Liver (tissue), 9 donors: ENCODE data around the gene PMFBP1. TPM values are rescaled to one million over a fixed set of nuclear protein-coding genes. Genes with fewer than 3 reads are reported as not detected.

Experiments
- DNase-seq: peaks from one replicate; pipeline ENCODE4 v3.0.0-alpha.2; 2017; ENCODE audit warnings: low spot score
- H3K27ac ChIP-seq, 2 donors: one replicate each; pipeline ENCODE4 v1.7.0; 2013; ENCODE audit warnings: inconsistent platforms in 2 of 2, low read length in 2 of 2, control low read depth in 1 of 2, low read depth in 1 of 2, mild to moderate bottlenecking in 1 of 2
- H3K27me3 ChIP-seq, 4 donors: one replicate each; pipeline versions ENCODE4 v1.6.1 to v1.7.0; 2013; ENCODE audit warnings: low read length in 3 of 4, inconsistent platforms in 1 of 4, mild to moderate bottlenecking in 1 of 4, moderate library complexity in 1 of 4; ENCODE audit not compliant: control insufficient read depth in 4 of 4, insufficient read depth in 4 of 4
- H3K36me3 ChIP-seq, 4 donors: one replicate each; pipeline versions ENCODE4 v1.6.1 to v1.7.0; 2013; ENCODE audit warnings: low read length in 3 of 4, mild to moderate bottlenecking in 3 of 4, low read depth in 1 of 4, moderate library complexity in 1 of 4; ENCODE audit not compliant: control insufficient read depth in 4 of 4, insufficient read depth in 3 of 4
- H3K4me1 ChIP-seq, 4 donors: one replicate each; pipeline versions ENCODE4 v1.6.1 to v1.7.0; 2013; ENCODE audit warnings: low read length in 3 of 4, mild to moderate bottlenecking in 3 of 4, moderate library complexity in 1 of 4; ENCODE audit not compliant: control insufficient read depth in 4 of 4, insufficient read depth in 4 of 4
- H3K4me3 ChIP-seq, 3 donors: one replicate each; pipeline versions ENCODE4 v1.6.1 to v1.7.0; 2013; ENCODE audit warnings: low read length in 3 of 3, control low read depth in 1 of 3, low read depth in 1 of 3, mild to moderate bottlenecking in 1 of 3
- H3K9ac ChIP-seq, 2 donors: one replicate each; pipeline ENCODE4 v1.7.0; 2013; ENCODE audit warnings: low read length in 2 of 2, mild to moderate bottlenecking in 2 of 2, moderate library complexity in 2 of 2, control low read depth in 1 of 2, low read depth in 1 of 2
- H3K9me3 ChIP-seq, 4 donors: one replicate each; pipeline versions ENCODE4 v1.6.1 to v1.7.0; 2013; ENCODE audit warnings: low read length in 3 of 4; ENCODE audit not compliant: control insufficient read depth in 4 of 4
- EGR1 ChIP-seq, 2 donors: IDR thresholded peaks; 2 replicates each; pipeline ENCODE4 v1.6.1; 2016 to 2018; ENCODE audit warnings: antibody characterized with exemption in 2 of 2, low read depth in 2 of 2
- FOXA2 ChIP-seq: IDR thresholded peaks from 2 replicates; pipeline ENCODE4 v1.6.1; 2016; ENCODE audit warnings: antibody characterized with exemption
- GABPA ChIP-seq, 2 donors: IDR thresholded peaks in 1 of 2; conservative IDR thresholded peaks in 1 of 2; 2 replicates each; pipeline ENCODE4 v1.6.1; 2016; ENCODE audit warnings: antibody characterized with exemption in 2 of 2, mild to moderate bottlenecking in 1 of 2, moderate library complexity in 1 of 2
- HNF4A ChIP-seq, 2 donors: conservative IDR thresholded peaks; 2 replicates each; pipeline ENCODE4 v1.6.1; 2016; ENCODE audit warnings: antibody characterized with exemption in 2 of 2, mild to moderate bottlenecking in 2 of 2
- RAD21 ChIP-seq, 2 donors: IDR thresholded peaks; 2 replicates each; pipeline ENCODE4 v1.6.1; 2016; ENCODE audit warnings: antibody characterized with exemption in 2 of 2, mild to moderate bottlenecking in 2 of 2
- RXRA ChIP-seq, 2 donors: IDR thresholded peaks; 2 replicates each; pipeline ENCODE4 v1.6.1; 2017 to 2018; ENCODE audit warnings: antibody characterized with exemption in 2 of 2, mild to moderate bottlenecking in 1 of 2
- SP1 ChIP-seq: IDR thresholded peaks from 2 replicates; pipeline ENCODE4 v1.6.1; 2018; ENCODE audit warnings: antibody characterized with exemption, mild to moderate bottlenecking
- TAF1 ChIP-seq: conservative IDR thresholded peaks from 2 replicates; pipeline ENCODE4 v1.6.1; 2016; ENCODE audit warnings: antibody characterized with exemption, mild to moderate bottlenecking
- WGBS: extraction: QIAGEN DNeasy Blood & Tissue Kit; methylation state at CpG from one replicate; pipeline ENCODE4 v1.1.7; 2013; 5-methylcytosine and 5-hydroxymethylcytosine counted together
- polyA plus RNA-seq, 2 donors: library from polyadenylated mRNA; stranded (reverse) in 1 of 2; unstranded in 1 of 2; fragments of 200-250 nt in 1 of 2; fragments of >200 nt in 1 of 2; fragmentation: Nextera tagmentation in 1 of 2; extraction: Ambion mirVana in 1 of 2; gene quantifications; one replicate each; pipeline versions ENCODE4 v1.2.1 to v1.2.3, GENCODE V29; 2013 to 2015
- total RNA-seq, 2 donors: library from RNA; depleted of rRNA; stranded (reverse); fragments of >200 nt; gene quantifications; one replicate each; pipeline ENCODE4 v1.2.3, GENCODE V29; 2014
- TF ChIP-seq, protein P1 (sequence below): IDR thresholded peaks from 2 replicates; pipeline ENCODE4 v1.6.1; 2016; ENCODE audit warnings: antibody characterized with exemption
- TF ChIP-seq, protein P2 (sequence below): IDR thresholded peaks from 2 replicates; pipeline ENCODE4 v1.6.1; 2016; ENCODE audit warnings: antibody characterized with exemption
- TF ChIP-seq, protein P3 (sequence below): IDR thresholded peaks from 2 replicates; pipeline ENCODE4 v1.6.1; 2016; ENCODE audit warnings: antibody characterized with exemption, mild to moderate bottlenecking
- TF ChIP-seq, protein P4 (sequence below): fragments of 150-350 bp; IDR thresholded peaks from 2 replicates; pipeline ENCODE4 v1.5.1; 2017; ENCODE audit warnings: improper control_type of control experiment, low read depth, low read length; ENCODE audit not compliant: missing input control
- TF ChIP-seq, protein P5 (sequence below): IDR thresholded peaks from 2 replicates; pipeline ENCODE4 v1.6.1; 2016; ENCODE audit warnings: antibody characterized with exemption
- donor health status: healthy.
- donor health status: healthy.
- donor health status: healthy.
- donor health status: healthy.
- donor health status: healthy.

The PMFBP1 gene
- total and polyA plus RNA-seq, 4 donors: 0.06 to 1.4 (median 0.29) TPM

DNA sequence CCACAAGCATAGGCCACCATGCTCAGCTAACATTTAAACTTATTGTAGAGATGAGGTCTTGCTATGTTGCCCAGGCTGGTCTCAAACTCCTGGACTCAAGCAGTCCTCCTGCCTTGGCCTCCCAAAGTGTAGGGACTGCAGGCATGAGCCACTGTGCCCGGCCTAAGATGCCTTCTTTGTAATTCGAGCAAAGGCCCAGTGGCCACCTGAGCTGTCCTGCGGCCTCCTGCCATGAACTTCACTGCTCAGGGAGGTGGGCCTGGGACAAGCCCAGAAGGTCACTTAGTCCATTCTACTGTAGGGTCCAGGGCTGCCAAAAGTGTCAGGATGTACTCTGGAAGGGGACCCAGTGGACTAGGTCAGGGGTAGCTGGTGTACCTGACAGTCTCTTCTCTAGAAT, 47.8 kb downstream of the PMFBP1 start:
- 94% methylated on average over 3 of the region's 3 CpGs for WGBS

DNA sequence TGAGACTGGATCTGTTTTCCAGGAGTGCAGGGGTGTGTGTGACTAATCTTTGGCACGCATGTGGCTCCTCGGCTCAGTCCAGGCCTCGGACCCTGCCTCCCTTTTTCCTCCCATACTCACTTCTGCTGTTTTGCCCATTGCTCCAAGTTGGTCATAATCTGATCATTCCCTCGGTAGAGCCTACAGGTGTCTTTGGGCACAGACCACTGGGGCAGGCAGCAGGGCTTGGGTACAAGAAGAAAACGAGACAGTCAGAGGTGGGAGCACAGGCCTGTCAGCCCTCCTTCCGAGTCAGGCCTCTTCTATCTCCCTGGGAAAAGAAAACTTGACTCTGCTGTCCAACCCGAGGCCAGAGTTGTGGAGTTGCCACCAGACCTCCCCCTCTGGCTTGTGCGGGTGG, 48.5 kb downstream of the PMFBP1 start:
- Histone ChIP-seq H3K27ac (no peak overlapping the region), H3K9ac (no peak overlapping the region), H3K4me1 (peaks cover 0 to 7% (median 5%) of the 10 kb centered on the region in 4 donors), H3K36me3 (no peaks in the 10 kb centered on the region), H3K9me3 (no peaks in the 10 kb centered on the region), H3K27me3 (no peaks in the 10 kb centered on the region), H3K4me3 (no peak overlapping the region)
- no peak for TF ChIP-seq GABPA (IDR thresholded peaks at IDR 0.05 in 1 of 2, conservative IDR thresholded peaks at IDR 0.05 in 1 of 2)
- TF ChIP-seq TAF1: no peak
- no peak for TF ChIP-seq HNF4A (conservative IDR thresholded peaks at IDR 0.05)
- TF ChIP-seq, protein P1, sequence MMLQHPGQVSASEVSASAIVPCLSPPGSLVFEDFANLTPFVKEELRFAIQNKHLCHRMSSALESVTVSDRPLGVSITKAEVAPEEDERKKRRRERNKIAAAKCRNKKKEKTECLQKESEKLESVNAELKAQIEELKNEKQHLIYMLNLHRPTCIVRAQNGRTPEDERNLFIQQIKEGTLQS: no peak
- TF ChIP-seq, protein P2, sequence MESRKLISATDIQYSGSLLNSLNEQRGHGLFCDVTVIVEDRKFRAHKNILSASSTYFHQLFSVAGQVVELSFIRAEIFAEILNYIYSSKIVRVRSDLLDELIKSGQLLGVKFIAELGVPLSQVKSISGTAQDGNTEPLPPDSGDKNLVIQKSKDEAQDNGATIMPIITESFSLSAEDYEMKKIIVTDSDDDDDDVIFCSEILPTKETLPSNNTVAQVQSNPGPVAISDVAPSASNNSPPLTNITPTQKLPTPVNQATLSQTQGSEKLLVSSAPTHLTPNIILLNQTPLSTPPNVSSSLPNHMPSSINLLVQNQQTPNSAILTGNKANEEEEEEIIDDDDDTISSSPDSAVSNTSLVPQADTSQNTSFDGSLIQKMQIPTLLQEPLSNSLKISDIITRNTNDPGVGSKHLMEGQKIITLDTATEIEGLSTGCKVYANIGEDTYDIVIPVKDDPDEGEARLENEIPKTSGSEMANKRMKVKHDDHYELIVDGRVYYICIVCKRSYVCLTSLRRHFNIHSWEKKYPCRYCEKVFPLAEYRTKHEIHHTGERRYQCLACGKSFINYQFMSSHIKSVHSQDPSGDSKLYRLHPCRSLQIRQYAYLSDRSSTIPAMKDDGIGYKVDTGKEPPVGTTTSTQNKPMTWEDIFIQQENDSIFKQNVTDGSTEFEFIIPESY: no peak
- no peak for TF ChIP-seq FOXA2
- TF ChIP-seq, protein P3, sequence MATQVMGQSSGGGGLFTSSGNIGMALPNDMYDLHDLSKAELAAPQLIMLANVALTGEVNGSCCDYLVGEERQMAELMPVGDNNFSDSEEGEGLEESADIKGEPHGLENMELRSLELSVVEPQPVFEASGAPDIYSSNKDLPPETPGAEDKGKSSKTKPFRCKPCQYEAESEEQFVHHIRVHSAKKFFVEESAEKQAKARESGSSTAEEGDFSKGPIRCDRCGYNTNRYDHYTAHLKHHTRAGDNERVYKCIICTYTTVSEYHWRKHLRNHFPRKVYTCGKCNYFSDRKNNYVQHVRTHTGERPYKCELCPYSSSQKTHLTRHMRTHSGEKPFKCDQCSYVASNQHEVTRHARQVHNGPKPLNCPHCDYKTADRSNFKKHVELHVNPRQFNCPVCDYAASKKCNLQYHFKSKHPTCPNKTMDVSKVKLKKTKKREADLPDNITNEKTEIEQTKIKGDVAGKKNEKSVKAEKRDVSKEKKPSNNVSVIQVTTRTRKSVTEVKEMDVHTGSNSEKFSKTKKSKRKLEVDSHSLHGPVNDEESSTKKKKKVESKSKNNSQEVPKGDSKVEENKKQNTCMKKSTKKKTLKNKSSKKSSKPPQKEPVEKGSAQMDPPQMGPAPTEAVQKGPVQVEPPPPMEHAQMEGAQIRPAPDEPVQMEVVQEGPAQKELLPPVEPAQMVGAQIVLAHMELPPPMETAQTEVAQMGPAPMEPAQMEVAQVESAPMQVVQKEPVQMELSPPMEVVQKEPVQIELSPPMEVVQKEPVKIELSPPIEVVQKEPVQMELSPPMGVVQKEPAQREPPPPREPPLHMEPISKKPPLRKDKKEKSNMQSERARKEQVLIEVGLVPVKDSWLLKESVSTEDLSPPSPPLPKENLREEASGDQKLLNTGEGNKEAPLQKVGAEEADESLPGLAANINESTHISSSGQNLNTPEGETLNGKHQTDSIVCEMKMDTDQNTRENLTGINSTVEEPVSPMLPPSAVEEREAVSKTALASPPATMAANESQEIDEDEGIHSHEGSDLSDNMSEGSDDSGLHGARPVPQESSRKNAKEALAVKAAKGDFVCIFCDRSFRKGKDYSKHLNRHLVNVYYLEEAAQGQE: no peak
- no peak for TF ChIP-seq EGR1 (IDR thresholded peaks at IDR 0.05; ENCODE audit: low read depth in 2 of 2)
- TF ChIP-seq RXRA (IDR thresholded peaks at IDR 0.05): no peak
- TF ChIP-seq, protein P4, sequence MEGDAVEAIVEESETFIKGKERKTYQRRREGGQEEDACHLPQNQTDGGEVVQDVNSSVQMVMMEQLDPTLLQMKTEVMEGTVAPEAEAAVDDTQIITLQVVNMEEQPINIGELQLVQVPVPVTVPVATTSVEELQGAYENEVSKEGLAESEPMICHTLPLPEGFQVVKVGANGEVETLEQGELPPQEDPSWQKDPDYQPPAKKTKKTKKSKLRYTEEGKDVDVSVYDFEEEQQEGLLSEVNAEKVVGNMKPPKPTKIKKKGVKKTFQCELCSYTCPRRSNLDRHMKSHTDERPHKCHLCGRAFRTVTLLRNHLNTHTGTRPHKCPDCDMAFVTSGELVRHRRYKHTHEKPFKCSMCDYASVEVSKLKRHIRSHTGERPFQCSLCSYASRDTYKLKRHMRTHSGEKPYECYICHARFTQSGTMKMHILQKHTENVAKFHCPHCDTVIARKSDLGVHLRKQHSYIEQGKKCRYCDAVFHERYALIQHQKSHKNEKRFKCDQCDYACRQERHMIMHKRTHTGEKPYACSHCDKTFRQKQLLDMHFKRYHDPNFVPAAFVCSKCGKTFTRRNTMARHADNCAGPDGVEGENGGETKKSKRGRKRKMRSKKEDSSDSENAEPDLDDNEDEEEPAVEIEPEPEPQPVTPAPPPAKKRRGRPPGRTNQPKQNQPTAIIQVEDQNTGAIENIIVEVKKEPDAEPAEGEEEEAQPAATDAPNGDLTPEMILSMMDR: no peak
- TF ChIP-seq, protein P5, sequence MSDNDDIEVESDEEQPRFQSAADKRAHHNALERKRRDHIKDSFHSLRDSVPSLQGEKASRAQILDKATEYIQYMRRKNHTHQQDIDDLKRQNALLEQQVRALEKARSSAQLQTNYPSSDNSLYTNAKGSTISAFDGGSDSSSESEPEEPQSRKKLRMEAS: no peak
- 76% methylated on average over 8 of the region's 8 CpGs for WGBS
- no peak for DNase-seq

More for the DNA sequence above, 47.8 kb downstream of the PMFBP1 start:
- TF ChIP-seq RAD21 (IDR thresholded peaks at IDR 0.05) (no peak), SP1 (no peak)
- TF ChIP-seq, protein P4: no peak
- no peaks in the 10 kb centered on the region for H3K27me3 ChIP-seq
- H3K4me1 ChIP-seq: peaks cover 0 to 7% (median 5%) of the 10 kb centered on the region in 4 donors
- DNase-seq: no peak
- no peaks in the 10 kb centered on the region for H3K36me3 ChIP-seq
- no peak overlapping the region for H3K9ac ChIP-seq
- no peaks in the 10 kb centered on the region for H3K9me3 ChIP-seq
- no peak overlapping the region for H3K4me3 ChIP-seq
- H3K27ac ChIP-seq: no peak overlapping the region
